HepG2 (cell line): ENCODE results near the gene CDK10. TPM values are rescaled to one million over a fixed set of nuclear protein-coding genes. Genes with fewer than 3 reads are reported as not detected.

ENCODE experiments used
- ATAD3A ChIP-seq: sonication (generic); formaldehyde crosslinking; IDR thresholded peaks from 2 replicates; pipeline ENCODE4 v1.4.0; 2020; ENCODE audit warnings: missing genetic modification reagents
- CEBPG ChIP-seq: IDR thresholded peaks from 2 replicates; pipeline ENCODE4 v1.6.1; 2016
- EZH2 ChIP-seq: conservative IDR thresholded peaks from 2 replicates; pipeline ENCODE4 v1.6.1; 2012; ENCODE audit warnings: mild to moderate bottlenecking, low read depth, low read length, moderate library complexity
- FOXK1 ChIP-seq: sonication (generic); formaldehyde crosslinking; IDR thresholded peaks from 2 replicates; pipeline ENCODE4 v1.4.0; 2020; ENCODE audit warnings: low read depth, missing genetic modification reagents, borderline replicate concordance
- MXD4 ChIP-seq: IDR thresholded peaks from 2 replicates; pipeline ENCODE4 v1.6.1; 2016; ENCODE audit warnings: mild to moderate bottlenecking, missing biosample characterization, missing genetic modification reagents
- NFKBIZ ChIP-seq: IDR thresholded peaks from 2 replicates; pipeline ENCODE4 v1.6.1; 2018; ENCODE audit warnings: missing genetic modification reagents, missing compliant biosample characterization
- PHF20 ChIP-seq: sonication (generic); formaldehyde crosslinking; IDR thresholded peaks from 2 replicates; pipeline ENCODE4 v1.5.0; 2020; ENCODE audit warnings: mild to moderate bottlenecking, missing genetic modification reagents
- RFXAP ChIP-seq: sonication (generic); formaldehyde crosslinking; IDR thresholded peaks from 2 replicates; pipeline ENCODE4 v1.4.0; 2020; ENCODE audit warnings: missing genetic modification reagents, borderline replicate concordance
- SKI ChIP-seq: fragments of 450-650 bp; IDR thresholded peaks from one replicate; pipeline ENCODE4 v1.6.1; 2018; ENCODE audit warnings: mild to moderate bottlenecking; ENCODE audit not compliant: partially characterized antibody
- SMAD1 ChIP-seq: sonication (generic); formaldehyde crosslinking; IDR thresholded peaks from 2 replicates; pipeline ENCODE4 v1.4.0; 2020; ENCODE audit warnings: missing genetic modification reagents, low read depth, mild to moderate bottlenecking, borderline replicate concordance
- SMARCE1 ChIP-seq: fragments of 450-650 bp; IDR thresholded peaks from 2 replicates; pipeline ENCODE4 v1.6.1; 2017; ENCODE audit warnings: borderline replicate concordance
- SOX13 ChIP-seq, 3 experiments: fragments of 450-650 bp in 1 of 3; sonication (generic) in 1 of 3; formaldehyde crosslinking in 1 of 3; IDR thresholded peaks in 2 of 3; conservative IDR thresholded peaks in 1 of 3; 2 replicates each; pipeline versions ENCODE4 v1.5.0 to v1.6.1; 2016 to 2020; ENCODE audit warnings: antibody characterized with exemption in 1 of 3, mild to moderate bottlenecking in 1 of 3, missing compliant biosample characterization in 1 of 3, missing genetic modification reagents in 1 of 3, moderate library complexity in 1 of 3
- STAG1 ChIP-seq: sonication (generic); formaldehyde crosslinking; IDR thresholded peaks from 2 replicates; pipeline ENCODE4 v1.4.0; 2020; ENCODE audit warnings: missing genetic modification reagents
- TARDBP ChIP-seq: sonication (generic); formaldehyde crosslinking; IDR thresholded peaks from 2 replicates; pipeline ENCODE4 v1.8.0; 2022; ENCODE audit warnings: mild to moderate bottlenecking, missing genetic modification reagents
- ZFY ChIP-seq: sonication (generic); formaldehyde crosslinking; IDR thresholded peaks from 2 replicates; pipeline ENCODE4 v1.4.0; 2020; ENCODE audit warnings: missing genetic modification reagents
- ZNF180 ChIP-seq: sonication (generic); formaldehyde crosslinking; IDR thresholded peaks from 2 replicates; pipeline ENCODE4 v1.4.0; 2020; ENCODE audit warnings: low read depth, missing genetic modification reagents, borderline replicate concordance
- ZNF562 ChIP-seq: sonication (generic); formaldehyde crosslinking; IDR thresholded peaks from 2 replicates; pipeline ENCODE4 v1.8.0; 2022; ENCODE audit warnings: missing genetic modification reagents, borderline replicate concordance
- ZSCAN29 ChIP-seq: sonication (generic); formaldehyde crosslinking; conservative IDR thresholded peaks from 2 replicates; pipeline ENCODE4 v1.4.0; 2020; ENCODE audit warnings: mild to moderate bottlenecking, missing genetic modification reagents
- polyA plus RNA-seq, 8 experiments: library from polyadenylated mRNA; depleted of rRNA in 3 of 8; stranded (reverse) in 7 of 8; unstranded in 1 of 8; fragments of >200 nt; fragmentation: Illumina TruSeq in 4 of 8; extraction: Trizol in 4 of 8; gene quantifications; 2 replicates each; pipeline versions ENCODE4 v1.2.1 to v1.2.3, GENCODE V29; 2011 to 2016; ENCODE audit warnings: low read depth in 4 of 8, missing spikeins in 1 of 8, mixed read lengths in 1 of 8; ENCODE audit not compliant: insufficient read depth in 1 of 8
- total RNA-seq, 5 experiments: library from RNA; depleted of rRNA; stranded (reverse); fragments of >200 nt; fragmentation: Illumina TruSeq; extraction: Trizol; gene quantifications; 2 replicates each; pipeline ENCODE4 v1.2.3, GENCODE V29; 2016; ENCODE audit warnings: low read depth in 1 of 5
- TF ChIP-seq, protein P1 (sequence below): sonication (generic); formaldehyde crosslinking; IDR thresholded peaks from 2 replicates; pipeline ENCODE4 v1.5.1; 2020; ENCODE audit warnings: missing genetic modification reagents, mild to moderate bottlenecking, borderline replicate concordance
- TF ChIP-seq, protein P2 (sequence below): sonication (generic); formaldehyde crosslinking; IDR thresholded peaks from 2 replicates; pipeline ENCODE4 v1.9.0; 2021; ENCODE audit warnings: missing genetic modification reagents, borderline replicate concordance
- TF ChIP-seq, protein P3 (sequence below): sonication (generic); formaldehyde crosslinking; IDR thresholded peaks from 2 replicates; pipeline ENCODE4 v1.5.0; 2020; ENCODE audit warnings: missing genetic modification reagents
- TF ChIP-seq, protein P4 (sequence below): sonication (generic); formaldehyde crosslinking; conservative IDR thresholded peaks from 2 replicates; pipeline ENCODE4 v1.8.0; 2022; ENCODE audit warnings: missing genetic modification reagents

Gene CDK10
- total and polyA plus RNA-seq, 2 of the 13 experiments (the other 11 are each of a cell fraction or from before 2014, with no cell fraction given) = 2.5 to 3.9 TPM

DNA sequence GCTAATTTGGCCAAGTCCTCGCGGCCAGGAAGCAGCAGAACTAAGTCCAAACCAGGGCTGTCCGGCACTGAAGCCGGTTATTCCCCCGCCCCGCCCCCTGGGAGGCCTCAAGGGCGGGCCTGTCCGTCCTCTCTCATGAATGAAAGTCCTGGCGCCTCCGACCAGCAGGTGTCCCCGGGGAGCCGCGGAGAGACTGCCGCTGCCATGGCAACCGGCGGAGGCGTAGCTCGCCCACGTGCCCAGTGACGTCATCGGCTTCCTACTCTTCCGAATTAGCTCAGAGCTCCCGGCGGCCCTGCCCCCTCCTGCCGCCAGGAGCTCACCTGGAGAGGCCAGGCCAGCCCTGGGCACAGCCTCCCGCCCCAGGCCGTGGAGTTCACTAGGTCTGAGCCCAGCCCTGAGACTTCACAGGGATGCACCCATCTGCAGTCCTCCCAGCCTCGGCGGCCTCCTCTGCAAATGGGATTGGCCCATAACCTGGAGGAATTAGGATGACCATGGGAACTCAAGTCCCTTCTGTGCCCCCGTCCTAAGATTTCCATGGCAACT, 13.7 kb downstream of the CDK10 start (continued):
- TF ChIP-seq, protein P1, sequence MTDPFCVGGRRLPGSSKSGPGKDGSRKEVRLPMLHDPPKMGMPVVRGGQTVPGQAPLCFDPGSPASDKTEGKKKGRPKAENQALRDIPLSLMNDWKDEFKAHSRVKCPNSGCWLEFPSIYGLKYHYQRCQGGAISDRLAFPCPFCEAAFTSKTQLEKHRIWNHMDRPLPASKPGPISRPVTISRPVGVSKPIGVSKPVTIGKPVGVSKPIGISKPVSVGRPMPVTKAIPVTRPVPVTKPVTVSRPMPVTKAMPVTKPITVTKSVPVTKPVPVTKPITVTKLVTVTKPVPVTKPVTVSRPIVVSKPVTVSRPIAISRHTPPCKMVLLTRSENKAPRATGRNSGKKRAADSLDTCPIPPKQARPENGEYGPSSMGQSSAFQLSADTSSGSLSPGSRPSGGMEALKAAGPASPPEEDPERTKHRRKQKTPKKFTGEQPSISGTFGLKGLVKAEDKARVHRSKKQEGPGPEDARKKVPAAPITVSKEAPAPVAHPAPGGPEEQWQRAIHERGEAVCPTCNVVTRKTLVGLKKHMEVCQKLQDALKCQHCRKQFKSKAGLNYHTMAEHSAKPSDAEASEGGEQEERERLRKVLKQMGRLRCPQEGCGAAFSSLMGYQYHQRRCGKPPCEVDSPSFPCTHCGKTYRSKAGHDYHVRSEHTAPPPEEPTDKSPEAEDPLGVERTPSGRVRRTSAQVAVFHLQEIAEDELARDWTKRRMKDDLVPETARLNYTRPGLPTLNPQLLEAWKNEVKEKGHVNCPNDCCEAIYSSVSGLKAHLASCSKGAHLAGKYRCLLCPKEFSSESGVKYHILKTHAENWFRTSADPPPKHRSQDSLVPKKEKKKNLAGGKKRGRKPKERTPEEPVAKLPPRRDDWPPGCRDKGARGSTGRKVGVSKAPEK (CRISPR knock-in tag) = no peak; the same call in 1 of the 2 replicates
- TF ChIP-seq ATAD3A (CRISPR knock-in tag) = no peak
- no peak for TF ChIP-seq ZNF180 (CRISPR knock-in tag)
- TF ChIP-seq SMARCE1 = no peak
- peak; percentile 96 for TF ChIP-seq MXD4 (CRISPR knock-in tag)
- TF ChIP-seq, protein P2, sequence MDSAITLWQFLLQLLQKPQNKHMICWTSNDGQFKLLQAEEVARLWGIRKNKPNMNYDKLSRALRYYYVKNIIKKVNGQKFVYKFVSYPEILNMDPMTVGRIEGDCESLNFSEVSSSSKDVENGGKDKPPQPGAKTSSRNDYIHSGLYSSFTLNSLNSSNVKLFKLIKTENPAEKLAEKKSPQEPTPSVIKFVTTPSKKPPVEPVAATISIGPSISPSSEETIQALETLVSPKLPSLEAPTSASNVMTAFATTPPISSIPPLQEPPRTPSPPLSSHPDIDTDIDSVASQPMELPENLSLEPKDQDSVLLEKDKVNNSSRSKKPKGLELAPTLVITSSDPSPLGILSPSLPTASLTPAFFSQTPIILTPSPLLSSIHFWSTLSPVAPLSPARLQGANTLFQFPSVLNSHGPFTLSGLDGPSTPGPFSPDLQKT (CRISPR knock-in tag) = no peak
- no peak for TF ChIP-seq ZNF562 (CRISPR knock-in tag)
- TF ChIP-seq SOX13 (IDR thresholded peaks at IDR 0.05) = no peak
- 0 out of 4 replicates have a peak, but pooled peaks of 1 of the 2 experiments have one; percentile 45 for TF ChIP-seq SOX13 (CRISPR knock-in tag; conservative IDR thresholded peaks at IDR 0.05 in 1 of 2, IDR thresholded peaks at IDR 0.05 in 1 of 2)
- TF ChIP-seq NFKBIZ (CRISPR knock-in tag) = 0 out of 2 replicates have a peak, but pooled peaks have one; percentile 59
- no peak for TF ChIP-seq EZH2
- TF ChIP-seq SKI = peak; percentile 87
- TF ChIP-seq SMAD1 (CRISPR knock-in tag) = peak; percentile 95; the same call in 1 of the 2 replicates
- no peak for TF ChIP-seq PHF20 (CRISPR knock-in tag)
- TF ChIP-seq ZSCAN29 (CRISPR knock-in tag) = peak; percentile 96
- TF ChIP-seq, protein P3, sequence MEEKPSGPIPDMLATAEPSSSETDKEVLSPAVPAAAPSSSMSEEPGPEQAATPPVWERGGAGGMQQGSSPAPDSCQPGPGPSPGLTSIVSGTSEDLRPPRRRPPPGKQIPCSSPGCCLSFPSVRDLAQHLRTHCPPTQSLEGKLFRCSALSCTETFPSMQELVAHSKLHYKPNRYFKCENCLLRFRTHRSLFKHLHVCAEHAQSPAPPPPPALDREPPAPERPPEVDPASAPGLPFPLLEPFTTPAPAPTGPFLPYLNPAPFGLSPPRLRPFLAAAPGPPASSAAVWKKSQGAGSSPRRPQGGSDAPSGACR (CRISPR knock-in tag) = peak; percentile 23; the same call in 1 of the 2 replicates
- TF ChIP-seq STAG1 (CRISPR knock-in tag) = peak; percentile 75
- peak; percentile 20; the same call in 1 of the 2 replicates for TF ChIP-seq CEBPG
- TF ChIP-seq FOXK1 (CRISPR knock-in tag) = peak; percentile 70; the same call in 1 of the 2 replicates
- TF ChIP-seq, protein P4, sequence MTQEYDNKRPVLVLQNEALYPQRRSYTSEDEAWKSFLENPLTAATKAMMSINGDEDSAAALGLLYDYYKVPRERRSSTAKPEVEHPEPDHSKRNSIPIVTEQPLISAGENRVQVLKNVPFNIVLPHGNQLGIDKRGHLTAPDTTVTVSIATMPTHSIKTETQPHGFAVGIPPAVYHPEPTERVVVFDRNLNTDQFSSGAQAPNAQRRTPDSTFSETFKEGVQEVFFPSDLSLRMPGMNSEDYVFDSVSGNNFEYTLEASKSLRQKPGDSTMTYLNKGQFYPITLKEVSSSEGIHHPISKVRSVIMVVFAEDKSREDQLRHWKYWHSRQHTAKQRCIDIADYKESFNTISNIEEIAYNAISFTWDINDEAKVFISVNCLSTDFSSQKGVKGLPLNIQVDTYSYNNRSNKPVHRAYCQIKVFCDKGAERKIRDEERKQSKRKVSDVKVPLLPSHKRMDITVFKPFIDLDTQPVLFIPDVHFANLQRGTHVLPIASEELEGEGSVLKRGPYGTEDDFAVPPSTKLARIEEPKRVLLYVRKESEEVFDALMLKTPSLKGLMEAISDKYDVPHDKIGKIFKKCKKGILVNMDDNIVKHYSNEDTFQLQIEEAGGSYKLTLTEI (CRISPR knock-in tag) = no peak
- no peak; the same call in 1 of the 2 replicates for TF ChIP-seq ZFY (CRISPR knock-in tag)
- TF ChIP-seq RFXAP (CRISPR knock-in tag) = peak; percentile 91; the same call in 1 of the 2 replicates
- TF ChIP-seq TARDBP (CRISPR knock-in tag) = peak; percentile 41; the same call in 1 of the 2 replicates
